Prostate gland (tissue), 2 donors: Measurements from ENCODE around the gene RTKN. TPM values are rescaled to one million over a fixed set of nuclear protein-coding genes. Genes with fewer than 3 reads are reported as not detected.

Experiments
- DNase-seq: peaks from one replicate; pipeline ENCODE4 v3.0.0-alpha.2; 2019; ENCODE audit warnings: low spot score
- H3K27ac ChIP-seq, 2 donors: fragments of 200-600 bp; sonication (generic); 2 replicates each; pipeline ENCODE4 v1.5.1; 2017 to 2019
- H3K27me3 ChIP-seq: fragments of 200-600 bp; sonication (generic); replicated peaks from 2 replicates; pipeline ENCODE4 v1.5.1; 2019; ENCODE audit not compliant: insufficient read depth
- H3K36me3 ChIP-seq, 2 donors: fragments of 200-600 bp; sonication (generic); 1 replicate in 1 of 2; 2 replicates in 1 of 2; pipeline versions ENCODE4 v1.5.1 to v1.8.1; 2017 to 2019
- H3K4me1 ChIP-seq: fragments of 200-600 bp; sonication (generic); replicated peaks from 2 replicates; pipeline ENCODE4 v1.5.1; 2019
- H3K4me3 ChIP-seq, 2 donors: fragments of 200-600 bp; sonication (generic); 2 replicates each; pipeline ENCODE4 v1.5.1; 2017 to 2019
- H3K9me3 ChIP-seq: fragments of 200-600 bp; sonication (generic); 2 replicates; pipeline ENCODE4 v1.5.1; 2017
- CTCF ChIP-seq, 4 experiments: fragments of 200-600 bp in 2 of 4; fragments of 450-650 bp in 2 of 4; sonication (generic) in 2 of 4; IDR thresholded peaks; 1 replicate in 3 of 4; 2 replicates in 1 of 4; pipeline ENCODE4 v1.5.1; 2016 to 2019; ENCODE audit warnings: antibody characterized with exemption in 4 of 4, mild to moderate bottlenecking in 2 of 4, moderate library complexity in 2 of 4
- POLR2A ChIP-seq: fragments of 450-650 bp; IDR thresholded peaks from one replicate; pipeline ENCODE4 v1.6.1; 2016; ENCODE audit warnings: antibody characterized with exemption, mild to moderate bottlenecking
- POLR2AphosphoS5 ChIP-seq: sonication (generic); formaldehyde crosslinking; IDR thresholded peaks from one replicate; pipeline ENCODE4 v1.6.1; 2017; ENCODE audit warnings: antibody characterized with exemption
- WGBS: methylation state at CpG from one replicate; pipeline ENCODE4 v1.1.5; 2018; 5-methylcytosine and 5-hydroxymethylcytosine counted together
- intact Hi-C: fragments of 100-400 bp; cut with DNase I; formaldehyde crosslinking; loops from one replicate; pipeline ENCODE4 v1.14.2; 2022
- total RNA-seq, 2 donors: library from RNA; depleted of rRNA; stranded (reverse); fragments of >200 nt; gene quantifications; one replicate each; pipeline ENCODE4 v1.1.0, GENCODE V29; 2016

Gene RTKN
- total RNA-seq, 2 donors from 2014 or later, result 24.5 to 26.0 TPM

- H3K36me3 ChIP-seq, result peaks cover 0 to 11% of the 10 kb centered on the region in 2 donors
- DNase-seq, result no peak
- no peaks in the 10 kb centered on the region for H3K27me3 ChIP-seq
- H3K9me3 ChIP-seq, result no peaks in the 10 kb centered on the region
- no peak overlapping the region for H3K27ac ChIP-seq
- intact Hi-C loops, result no loop called here
- whole genome bisulfite sequencing, result 72% methylated on average over 7 of the region's 7 CpGs
- H3K4me3 ChIP-seq, result no peak overlapping the region
- H3K4me1 ChIP-seq, result no peaks in the 10 kb centered on the region
- TF ChIP-seq POLR2A (no peak), POLR2AphosphoS5 (no peak), CTCF (IDR thresholded peaks at IDR 0.05) (no peak)
Measured at GRCh38 chr2:74425523-74425922, 16.2 kb downstream of the RTKN start.

GRCh38 chr2:74424995-74425406 lies 16.7 kb downstream of the RTKN start:
- Histone ChIP-seq H3K4me3 (no peak overlapping the region), H3K4me1 (no peaks in the 10 kb centered on the region), H3K36me3 (peaks cover 0 to 11% of the 10 kb centered on the region in 2 donors), H3K27ac (no peak overlapping the region), H3K27me3 (no peaks in the 10 kb centered on the region), H3K9me3 (no peaks in the 10 kb centered on the region)
- DNase-seq, result no peak
- intact Hi-C loops, result no loop called here
- 77% methylated on average over 5 of the region's 5 CpGs for WGBS
- TF ChIP-seq CTCF (IDR thresholded peaks at IDR 0.05) (no peak), POLR2A (no peak), POLR2AphosphoS5 (no peak)

GRCh38 chr2:74424139-74424992 lies 17.4 kb downstream of the RTKN start:
- H3K9me3 ChIP-seq, result no peaks in the 10 kb centered on the region
- no peak overlapping the region for H3K4me3 ChIP-seq
- WGBS, result 86% methylated on average over 5 of the region's 5 CpGs
- peaks cover 0 to 6% of the 10 kb centered on the region in 2 donors for H3K36me3 ChIP-seq
- H3K27ac ChIP-seq, result no peak overlapping the region
- intact Hi-C loops, result no loop called here
- no peak for TF ChIP-seq CTCF (IDR thresholded peaks at IDR 0.05)
- no peak for TF ChIP-seq POLR2A
- TF ChIP-seq POLR2AphosphoS5, result no peak
- no peak for DNase-seq
- no peaks in the 10 kb centered on the region for H3K4me1 ChIP-seq
- no peaks in the 10 kb centered on the region for H3K27me3 ChIP-seq

- Histone ChIP-seq H3K27ac (no peak overlapping the region), H3K4me3 (no peak overlapping the region), H3K27me3 (no peaks in the 10 kb centered on the region), H3K4me1 (no peaks in the 10 kb centered on the region), H3K9me3 (no peaks in the 10 kb centered on the region), H3K36me3 (peaks cover 0 to under 1% of the 10 kb centered on the region in 2 donors)
- WGBS, result 78% methylated on average over 9 of the region's 9 CpGs
- DNase-seq, result no peak
- TF ChIP-seq POLR2A, result no peak
- no peak for TF ChIP-seq POLR2AphosphoS5
- TF ChIP-seq CTCF (IDR thresholded peaks at IDR 0.05), result no peak
- intact Hi-C loops, result no loop called here
Measured at GRCh38 chr2:74423231-74424095, 18.3 kb downstream of the RTKN start.
